GM19328 (cell line): Measurements from ENCODE around the gene AJM1.
"Not testable (repeated sequence)": the region's sequence is repeated elsewhere in the genome, so short reads cannot be mapped to it uniquely, and the experiment has no call there.

Experiments
- ATAC-seq: cut with Tn5 transposase; IDR thresholded peaks from one replicate; pipeline ENCODE4 v1.9.1; 2021; ENCODE audit warnings: mild to moderate bottlenecking, moderate library complexity; ENCODE audit not compliant: unreplicated experiment

AJM1 gene

GRCh38 chr9:136865768-136866103 is 23.5 kb downstream of the AJM1 start:
- ATAC-seq: peak; percentile 5

- not testable (repeated sequence) for ATAC-seq
These were observed 24.7 kb downstream of the AJM1 start for GRCh38 chr9:136866898-136867421.

- no peak for ATAC-seq
These were observed 25.2 kb downstream of the AJM1 start for GRCh38 chr9:136867480-136867879.

GRCh38 chr9:136867917-136868316 is 25.6 kb downstream of the AJM1 start:
- ATAC-seq: no peak

GRCh38 chr9:136868644-136869043 is 26.4 kb downstream of the AJM1 start:
- ATAC-seq: no peak

GRCh38 chr9:136869611-136870010 is 27.3 kb downstream of the AJM1 start:
- not testable (repeated sequence) for ATAC-seq

GRCh38 chr9:136875155-136875554 is 32.9 kb downstream of the AJM1 start:
- no peak for ATAC-seq

- no peak for ATAC-seq
These were observed 34.2 kb downstream of the AJM1 start for GRCh38 chr9:136876476-136876875.

- ATAC-seq: no peak
These were observed 38.4 kb downstream of the AJM1 start for GRCh38 chr9:136880651-136881050.

- ATAC-seq: no peak
These were observed 39.4 kb downstream of the AJM1 start for GRCh38 chr9:136881691-136882108.

- ATAC-seq: no peak
These were observed 40.0 kb downstream of the AJM1 start for GRCh38 chr9:136882109-136882946.

- ATAC-seq: not testable (repeated sequence)
These were observed 40.6 kb downstream of the AJM1 start for GRCh38 chr9:136882947-136883283.

GRCh38 chr9:136883670-136884069 is 41.4 kb downstream of the AJM1 start:
- not testable (repeated sequence) for ATAC-seq

- peak; percentile 88 for ATAC-seq
These were observed 43.8 kb downstream of the AJM1 start, which contains the start of gene TRAF2 for GRCh38 chr9:136885950-136886578. Gene TRAF2, plus strand, starts transcription at chr9:136886516. Its CDS starts 12,225 bp downstream, at chr9:136898741.

GRCh38 chr9:136886610-136887597 is 44.6 kb downstream of the AJM1 start:
- ATAC-seq: peak; percentile 23

- no peak for ATAC-seq
These were observed 46.2 kb downstream of the AJM1 start for GRCh38 chr9:136888454-136888853.

- no peak for ATAC-seq
These were observed 47.6 kb downstream of the AJM1 start for GRCh38 chr9:136889858-136890257.

GRCh38 chr9:136890661-136891060 is 48.4 kb downstream of the AJM1 start:
- ATAC-seq: no peak
